Brain microvascular endothelial cell (primary cell): ENCODE measurements around the gene SPACA7.

ENCODE experiments used
- DNase-seq: peaks from one replicate; pipeline ENCODE4 v3.0.0-alpha.2; 2020
- H3K27ac ChIP-seq: fragments of 250-450 bp; sonication (Bioruptor Pico); 2 replicates; pipeline ENCODE4 v1.5.1; 2020; ENCODE audit warnings: mild to moderate bottlenecking, moderate library complexity
- H3K27me3 ChIP-seq: fragments of 250-450 bp; sonication (Bioruptor Pico); replicated peaks from 2 replicates; pipeline ENCODE4 v1.5.1; 2020; ENCODE audit warnings: mild to moderate bottlenecking
- H3K36me3 ChIP-seq: fragments of 250-450 bp; sonication (Bioruptor Pico); replicated peaks from 2 replicates; pipeline ENCODE4 v1.5.1; 2020; ENCODE audit warnings: mild to moderate bottlenecking
- H3K4me3 ChIP-seq: 2 replicates; pipeline ENCODE4 v1.5.1; 2011; ENCODE audit warnings: low read depth, mild to moderate bottlenecking, control low read depth, low read length, moderate library complexity
- CTCF ChIP-seq: IDR thresholded peaks from 2 replicates; pipeline ENCODE4 v1.5.1; 2011; ENCODE audit warnings: low read depth, mild to moderate bottlenecking, moderate library complexity, low read length, control low read depth, inconsistent platforms; ENCODE audit errors: missing control alignments
- in situ Hi-C: cut with HindIII; loops from 2 replicates; pipeline ENCODE4 v1.10.0; 2017; ENCODE audit warnings: low sequenced_read_pairs, low pct_ligation_motif_present

Gene SPACA7

GRCh38 chr13:112434032-112434431 lies 57.9 kb downstream of the SPACA7 start:
- no peak for DNase-seq
- Histone ChIP-seq H3K4me3 (no peak overlapping the region), H3K36me3 (no peaks in the 10 kb centered on the region), H3K27me3 (no peaks in the 10 kb centered on the region), H3K27ac (no peak overlapping the region)
- in situ Hi-C loops = no loop called here
- no peak for TF ChIP-seq CTCF

GRCh38 chr13:112434937-112435523 lies 58.9 kb downstream of the SPACA7 start:
- in situ Hi-C loops = no loop called here
- TF ChIP-seq CTCF = no peak
- Histone ChIP-seq H3K27ac (no peak overlapping the region), H3K27me3 (no peaks in the 10 kb centered on the region), H3K36me3 (no peaks in the 10 kb centered on the region), H3K4me3 (no peak overlapping the region)
- DNase-seq = no peak

- Histone ChIP-seq H3K4me3 (no peak overlapping the region), H3K27ac (no peak overlapping the region), H3K27me3 (no peaks in the 10 kb centered on the region), H3K36me3 (no peaks in the 10 kb centered on the region)
- in situ Hi-C loops = no loop called here
- TF ChIP-seq CTCF = no peak
- DNase-seq = no peak
Measured at GRCh38 chr13:112435973-112436372, 59.8 kb downstream of the SPACA7 start.

- Histone ChIP-seq H3K27me3 (no peaks in the 10 kb centered on the region), H3K36me3 (no peaks in the 10 kb centered on the region), H3K27ac (no peak overlapping the region), H3K4me3 (no peak overlapping the region)
- in situ Hi-C loops = no loop called here
- DNase-seq = no peak
- no peak for TF ChIP-seq CTCF
Measured at GRCh38 chr13:112438094-112438493, 61.9 kb downstream of the SPACA7 start.

GRCh38 chr13:112438515-112438914 lies 62.4 kb downstream of the SPACA7 start:
- no peak for TF ChIP-seq CTCF
- in situ Hi-C loops = no loop called here
- Histone ChIP-seq H3K27ac (no peak overlapping the region), H3K36me3 (no peaks in the 10 kb centered on the region), H3K27me3 (no peaks in the 10 kb centered on the region), H3K4me3 (no peak overlapping the region)
- no peak for DNase-seq

GRCh38 chr13:112441226-112441625 lies 65.1 kb downstream of the SPACA7 start:
- DNase-seq = no peak
- no peak for TF ChIP-seq CTCF
- H3K27me3 ChIP-seq = no peaks in the 10 kb centered on the region
- no peak overlapping the region for H3K4me3 ChIP-seq
- H3K36me3 ChIP-seq = no peaks in the 10 kb centered on the region
- in situ Hi-C loops = no loop called here
- no peak overlapping the region for H3K27ac ChIP-seq
